DLD1 (cell line): ENCODE data around the gene ERC2.

ENCODE experiments used
- in situ Hi-C: cut with HindIII; loops from 2 replicates; pipeline ENCODE4 v1.10.0; 2017; ENCODE audit warnings: low sequenced_read_pairs

ERC2 gene

GRCh38 chr3:55668359-55668758, 799.9 kb downstream of the ERC2 start:
- in situ Hi-C loops = no loop called here

- in situ Hi-C loops = no loop called here
Observed at GRCh38 chr3:55664387-55664786, 803.9 kb downstream of the ERC2 start.

GRCh38 chr3:55662683-55663082, 805.6 kb downstream of the ERC2 start:
- in situ Hi-C loops = no loop called here

- in situ Hi-C loops = no loop called here
Observed at GRCh38 chr3:55661571-55661970, 806.7 kb downstream of the ERC2 start.

- in situ Hi-C loops = no loop called here
Observed at GRCh38 chr3:55661141-55661540, 807.1 kb downstream of the ERC2 start.

- in situ Hi-C loops = no loop called here
Observed at GRCh38 chr3:55660642-55661041, 807.6 kb downstream of the ERC2 start.

- in situ Hi-C loops = no loop called here
Observed at GRCh38 chr3:55659701-55660100, 808.6 kb downstream of the ERC2 start.

GRCh38 chr3:55658690-55659562, 809.3 kb downstream of the ERC2 start:
- in situ Hi-C loops = no loop called here

- in situ Hi-C loops = no loop called here
Observed at GRCh38 chr3:55658270-55658669, 810.0 kb downstream of the ERC2 start.

GRCh38 chr3:55655544-55655943, 812.7 kb downstream of the ERC2 start:
- in situ Hi-C loops = no loop called here

- in situ Hi-C loops = no loop called here
Observed at GRCh38 chr3:55654123-55654760, 814.0 kb downstream of the ERC2 start.

- in situ Hi-C loops = no loop called here
Observed at GRCh38 chr3:55651011-55651410, 817.3 kb downstream of the ERC2 start.

GRCh38 chr3:55650011-55650410, 818.3 kb downstream of the ERC2 start:
- in situ Hi-C loops = no loop called here

GRCh38 chr3:55649554-55649953, 818.7 kb downstream of the ERC2 start:
- in situ Hi-C loops = no loop called here

GRCh38 chr3:55648591-55649318, 819.5 kb downstream of the ERC2 start:
- in situ Hi-C loops = no loop called here

GRCh38 chr3:55647670-55648069, 820.6 kb downstream of the ERC2 start:
- in situ Hi-C loops = no loop called here

GRCh38 chr3:55647063-55647462, 821.2 kb downstream of the ERC2 start:
- in situ Hi-C loops = no loop called here

GRCh38 chr3:55646121-55646520, 822.1 kb downstream of the ERC2 start:
- in situ Hi-C loops = no loop called here

- in situ Hi-C loops = no loop called here
Observed at GRCh38 chr3:55645422-55645821, 822.8 kb downstream of the ERC2 start.

GRCh38 chr3:55643283-55643682, 825.0 kb downstream of the ERC2 start:
- in situ Hi-C loops = no loop called here

GRCh38 chr3:55641964-55642363, 826.3 kb downstream of the ERC2 start:
- in situ Hi-C loops = no loop called here
